ENCODE data around the gene PCYOX1L. TPM values are rescaled to one million over a fixed set of nuclear protein-coding genes. Genes with fewer than 3 reads are reported as not detected.

Gene PCYOX1L, protein sequence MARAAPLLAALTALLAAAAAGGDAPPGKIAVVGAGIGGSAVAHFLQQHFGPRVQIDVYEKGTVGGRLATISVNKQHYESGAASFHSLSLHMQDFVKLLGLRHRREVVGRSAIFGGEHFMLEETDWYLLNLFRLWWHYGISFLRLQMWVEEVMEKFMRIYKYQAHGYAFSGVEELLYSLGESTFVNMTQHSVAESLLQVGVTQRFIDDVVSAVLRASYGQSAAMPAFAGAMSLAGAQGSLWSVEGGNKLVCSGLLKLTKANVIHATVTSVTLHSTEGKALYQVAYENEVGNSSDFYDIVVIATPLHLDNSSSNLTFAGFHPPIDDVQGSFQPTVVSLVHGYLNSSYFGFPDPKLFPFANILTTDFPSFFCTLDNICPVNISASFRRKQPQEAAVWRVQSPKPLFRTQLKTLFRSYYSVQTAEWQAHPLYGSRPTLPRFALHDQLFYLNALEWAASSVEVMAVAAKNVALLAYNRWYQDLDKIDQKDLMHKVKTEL
- total RNA-seq (2022; extraction: Qiagen RNA extraction): 2.6 to 2.9 TPM (median 2.6 TPM) in 5 replicates

DNA sequence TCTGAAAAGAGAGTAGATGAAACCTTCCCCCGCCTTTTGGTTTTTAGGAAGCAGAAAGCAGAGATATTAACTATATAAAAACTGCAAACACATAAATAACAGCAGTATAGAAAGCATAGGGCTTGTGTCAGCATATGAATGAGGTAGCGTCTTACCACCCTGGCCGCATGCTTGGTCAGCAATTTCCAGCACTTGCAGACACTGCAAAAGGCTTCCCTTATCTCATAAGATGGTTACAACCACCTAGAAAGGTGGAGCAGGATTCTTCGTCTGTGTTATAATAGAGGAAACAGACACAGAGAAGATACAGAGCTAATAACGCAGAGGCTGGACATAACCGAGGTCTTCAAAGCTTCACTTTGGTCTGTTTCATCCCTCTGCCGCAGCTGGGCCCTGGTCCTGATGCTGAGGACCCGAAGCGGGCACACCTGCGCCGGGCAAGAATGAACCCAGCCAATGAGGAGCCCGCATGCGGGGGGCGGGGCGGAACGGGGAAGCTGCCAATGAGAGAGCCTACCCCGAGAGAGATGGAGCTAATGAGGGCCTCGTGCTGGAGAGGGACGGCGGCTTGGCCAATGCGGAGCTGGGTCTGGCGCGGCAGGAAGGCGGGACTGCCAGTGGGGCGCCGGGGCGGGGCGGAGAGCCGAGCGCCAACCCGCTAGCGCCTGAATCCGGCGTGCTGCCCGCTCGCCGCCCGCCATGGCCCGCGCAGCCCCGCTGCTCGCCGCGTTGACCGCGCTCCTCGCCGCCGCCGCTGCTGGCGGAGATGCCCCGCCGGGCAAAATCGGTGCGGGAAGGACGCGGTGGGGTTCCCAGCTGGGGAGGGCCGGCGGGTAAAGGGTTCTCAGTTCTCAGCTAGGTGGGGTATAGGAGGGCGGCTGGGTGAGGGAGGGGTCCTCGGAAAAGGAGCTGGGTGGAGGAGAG, at the start of gene PCYOX1L:
Gene PCYOX1L (plus strand): TSS at position 677 of the 924 bp plus-strand sequence. CDS start 23 bp downstream, at position 700.

GRCh38 chr5:149345147-149345891, 12.5 kb upstream of the PCYOX1L start, which contains the start of gene GRPEL2:
Gene GRPEL2 (plus strand): TSS chr5:149345499. CDS start chr5:149345540, 41 bp downstream.

DNA sequence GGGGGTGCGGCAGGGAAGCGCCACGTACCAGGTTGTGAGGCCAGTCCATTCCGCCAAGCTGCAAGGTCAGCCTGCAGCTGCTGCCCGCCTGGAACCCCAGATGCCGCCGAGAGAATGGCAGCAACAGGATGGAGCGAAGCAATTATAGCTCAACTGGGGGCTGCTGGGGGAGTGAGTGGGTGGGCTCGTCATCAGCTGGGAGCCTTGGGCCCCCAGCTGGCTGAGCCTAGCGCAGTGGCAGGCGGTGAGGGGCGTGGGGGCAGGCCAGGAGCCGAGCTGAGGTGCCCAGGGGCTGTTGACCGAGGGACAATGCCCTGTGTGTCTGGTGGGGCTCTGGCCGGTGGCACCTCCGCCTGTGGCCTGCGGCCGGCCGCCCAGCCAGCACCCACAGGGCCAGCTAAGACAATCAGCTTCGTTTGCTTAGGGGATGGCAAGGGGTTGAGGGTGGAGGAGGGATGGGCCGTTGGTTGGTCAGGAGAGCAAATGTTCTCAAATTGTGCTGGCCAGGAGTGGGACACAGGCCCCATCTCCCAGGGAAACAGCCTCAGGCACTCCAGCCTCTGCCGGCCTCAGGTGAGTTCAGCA, 21.4 kb downstream of the PCYOX1L start, which contains the start of gene IL17B:
Gene IL17B (minus strand): TSS at position 116 of the 585 bp plus-strand sequence. CDS start 67 bp downstream, at position 49.

Other genes starting within 250 kb of the PCYOX1L start
- gene ABLIM3, start 216.6 kb upstream of the PCYOX1L start, total RNA-seq (2022; extraction: Qiagen RNA extraction): 14.3 to 19.5 TPM (median 15.8 TPM) in 5 replicates
- gene AFAP1L1, start 86.2 kb upstream of the PCYOX1L start, total RNA-seq (2022; extraction: Qiagen RNA extraction): 6.4 to 10.7 TPM (median 9.7 TPM) in 5 replicates
- 6.0 to 8.5 TPM (median 7.5 TPM) in 5 replicates for gene GRPEL2, start 12.5 kb upstream of the PCYOX1L start, total RNA-seq (2022; extraction: Qiagen RNA extraction)
- 0.18 TPM in 1 of 5 replicates, not detected in the others for gene IL17B, start 21.2 kb downstream of the PCYOX1L start, total RNA-seq (2022; extraction: Qiagen RNA extraction)
- 113 to 136 TPM (median 125 TPM) in 5 replicates for gene CSNK1A1, start 193.4 kb downstream of the PCYOX1L start, total RNA-seq (2022; extraction: Qiagen RNA extraction)
- gene ARHGEF37, start 223.5 kb downstream of the PCYOX1L start, total RNA-seq (2022; extraction: Qiagen RNA extraction): 0.72 to 1.2 TPM (median 0.87 TPM) in 5 replicates

Data from A549 treated with CORT108297 at 1 μM for 4 hours (cell line).